ENCODE results near the gene XPR1.

Gene XPR1

DNA sequence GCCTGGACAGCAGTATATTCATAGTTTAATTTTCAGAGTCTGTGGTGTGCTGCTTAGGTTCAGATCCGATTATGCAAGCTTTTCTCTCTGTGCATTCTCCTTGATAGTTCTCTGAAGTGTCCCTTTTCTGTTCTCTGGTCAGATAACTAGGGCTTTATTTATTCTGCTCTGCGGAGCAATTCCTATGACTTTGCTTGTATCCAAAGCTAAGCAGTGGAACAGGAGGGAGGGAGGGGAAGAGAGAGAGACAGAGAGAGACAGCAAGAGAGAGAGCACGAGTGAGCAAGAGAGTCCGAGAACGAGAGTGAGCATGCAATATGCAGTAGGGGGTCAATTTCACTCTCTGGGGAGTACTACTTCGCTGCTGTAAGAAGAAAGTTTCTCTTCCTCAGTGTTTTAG, 113.3 kb downstream of the XPR1 start:
- Histone ChIP-seq H4K20me1 (ENCODE audit: insufficient read depth, low read length, poor library complexity, severe bottlenecking) (no peaks in the 10 kb centered on the region), H3K4me3 (ENCODE audit: low read length, poor library complexity, severe bottlenecking) (no peak overlapping the region), H2AFZ (ENCODE audit: low read length) (no peak overlapping the region), H3K9me2 (replicated peaks; ENCODE audit: low read depth, low read length) (no peaks in the 10 kb centered on the region), H3K79me2 (ENCODE audit: insufficient read depth, low read length) (peaks cover 5% of the 10 kb centered on the region; the same call in 1 of the 2 replicates), H3F3A (ENCODE audit: low read depth) (no peaks in the 10 kb centered on the region), H3K27me3 (ENCODE audit: insufficient read depth, low read length, poor library complexity, severe bottlenecking) (no peaks in the 10 kb centered on the region), H3K4me1 (ENCODE audit: insufficient read depth, low read length, poor library complexity, severe bottlenecking) (no peaks in the 10 kb centered on the region), H3K9me3 (ENCODE audit: insufficient read depth, low read depth, low read length) (peaks cover 11% of the 10 kb centered on the region), H3K4me2 (ENCODE audit: low read depth, low read length, poor library complexity, severe bottlenecking) (no peak overlapping the region), H3K36me3 (ENCODE audit: insufficient read depth, low read length) (no peaks in the 10 kb centered on the region), H3K9ac (ENCODE audit: low read depth, low read length, poor library complexity, severe bottlenecking) (no peak overlapping the region)
- no peak for TF ChIP-seq EZH2phosphoT487 (IDR thresholded peaks at IDR 0.05; ENCODE audit: borderline replicate concordance)
- TF ChIP-seq, protein P1, sequence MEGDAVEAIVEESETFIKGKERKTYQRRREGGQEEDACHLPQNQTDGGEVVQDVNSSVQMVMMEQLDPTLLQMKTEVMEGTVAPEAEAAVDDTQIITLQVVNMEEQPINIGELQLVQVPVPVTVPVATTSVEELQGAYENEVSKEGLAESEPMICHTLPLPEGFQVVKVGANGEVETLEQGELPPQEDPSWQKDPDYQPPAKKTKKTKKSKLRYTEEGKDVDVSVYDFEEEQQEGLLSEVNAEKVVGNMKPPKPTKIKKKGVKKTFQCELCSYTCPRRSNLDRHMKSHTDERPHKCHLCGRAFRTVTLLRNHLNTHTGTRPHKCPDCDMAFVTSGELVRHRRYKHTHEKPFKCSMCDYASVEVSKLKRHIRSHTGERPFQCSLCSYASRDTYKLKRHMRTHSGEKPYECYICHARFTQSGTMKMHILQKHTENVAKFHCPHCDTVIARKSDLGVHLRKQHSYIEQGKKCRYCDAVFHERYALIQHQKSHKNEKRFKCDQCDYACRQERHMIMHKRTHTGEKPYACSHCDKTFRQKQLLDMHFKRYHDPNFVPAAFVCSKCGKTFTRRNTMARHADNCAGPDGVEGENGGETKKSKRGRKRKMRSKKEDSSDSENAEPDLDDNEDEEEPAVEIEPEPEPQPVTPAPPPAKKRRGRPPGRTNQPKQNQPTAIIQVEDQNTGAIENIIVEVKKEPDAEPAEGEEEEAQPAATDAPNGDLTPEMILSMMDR (conservative IDR thresholded peaks at IDR 0.05; ENCODE audit: low read length) = no peak

DNA sequence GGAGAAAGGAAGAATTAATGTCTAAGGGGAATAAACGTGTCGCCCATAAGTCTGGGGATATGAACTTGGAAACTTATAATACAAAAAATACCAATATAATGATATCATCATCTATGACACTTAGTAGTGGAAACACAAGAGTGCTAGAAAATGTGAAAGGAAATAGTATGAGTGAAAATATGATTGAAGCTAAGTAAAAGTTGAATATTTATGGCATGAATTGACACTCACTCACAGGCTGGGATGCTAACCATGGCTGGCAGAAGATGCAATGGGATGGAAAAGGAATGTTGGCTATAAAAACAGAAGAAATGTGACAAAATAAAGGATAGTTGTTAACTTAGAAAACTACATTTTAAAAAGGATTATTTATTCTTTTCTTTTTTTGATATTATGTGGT, 120.1 kb downstream of the XPR1 start:
- Histone ChIP-seq H3K4me1 (ENCODE audit: insufficient read depth, low read length, poor library complexity, severe bottlenecking) (peaks cover 4% of the 10 kb centered on the region), H3K9me3 (ENCODE audit: insufficient read depth, low read depth, low read length) (no peaks in the 10 kb centered on the region), H3K4me2 (ENCODE audit: low read depth, low read length, poor library complexity, severe bottlenecking) (no peak overlapping the region), H3K9me2 (replicated peaks; ENCODE audit: low read depth, low read length) (no peaks in the 10 kb centered on the region), H3F3A (ENCODE audit: low read depth) (no peaks in the 10 kb centered on the region), H3K79me2 (ENCODE audit: insufficient read depth, low read length) (no peaks in the 10 kb centered on the region), H2AFZ (ENCODE audit: low read length) (no peak overlapping the region), H3K4me3 (ENCODE audit: low read length, poor library complexity, severe bottlenecking) (no peak overlapping the region), H3K9ac (ENCODE audit: low read depth, low read length, poor library complexity, severe bottlenecking) (no peak overlapping the region), H4K20me1 (ENCODE audit: insufficient read depth, low read length, poor library complexity, severe bottlenecking) (no peaks in the 10 kb centered on the region), H3K27me3 (ENCODE audit: insufficient read depth, low read length, poor library complexity, severe bottlenecking) (no peaks in the 10 kb centered on the region), H3K36me3 (ENCODE audit: insufficient read depth, low read length) (no peaks in the 10 kb centered on the region)
- TF ChIP-seq, protein P1 (conservative IDR thresholded peaks at IDR 0.05; ENCODE audit: low read length) = no peak
- TF ChIP-seq EZH2phosphoT487 (IDR thresholded peaks at IDR 0.05; ENCODE audit: borderline replicate concordance) = no peak

DNA sequence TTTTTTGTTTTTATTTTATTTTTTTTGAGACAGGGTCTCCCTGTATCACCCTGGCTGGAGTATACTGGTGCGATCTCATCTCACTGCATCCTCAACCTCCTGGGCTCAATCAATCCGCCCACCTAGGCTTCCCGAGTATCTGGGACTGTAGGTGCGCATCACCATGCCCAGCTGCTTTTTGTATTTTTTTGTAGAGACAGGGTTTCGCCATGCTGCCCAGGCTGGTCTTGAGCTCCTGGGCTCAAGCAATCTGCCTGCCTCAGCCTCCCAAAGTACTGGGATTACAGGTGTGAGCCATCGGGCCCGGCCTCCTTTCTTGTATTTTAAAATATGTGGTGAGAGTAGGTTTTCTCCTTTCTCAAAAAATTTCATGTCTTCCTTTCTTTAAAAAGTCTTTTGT, 122.6 kb downstream of the XPR1 start:
- H3K9ac ChIP-seq (ENCODE audit: low read depth, low read length, poor library complexity, severe bottlenecking) = no peak overlapping the region
- no peaks in the 10 kb centered on the region for H3K9me2 ChIP-seq (replicated peaks; ENCODE audit: low read depth, low read length)
- H2AFZ ChIP-seq (ENCODE audit: low read length) = no peak overlapping the region
- H3K27me3 ChIP-seq (ENCODE audit: insufficient read depth, low read length, poor library complexity, severe bottlenecking) = no peaks in the 10 kb centered on the region
- H3K4me1 ChIP-seq (ENCODE audit: insufficient read depth, low read length, poor library complexity, severe bottlenecking) = peaks cover 4% of the 10 kb centered on the region
- H3K4me2 ChIP-seq (ENCODE audit: low read depth, low read length, poor library complexity, severe bottlenecking) = no peak overlapping the region
- H3K36me3 ChIP-seq (ENCODE audit: insufficient read depth, low read length) = no peaks in the 10 kb centered on the region
- H3K79me2 ChIP-seq (ENCODE audit: insufficient read depth, low read length) = no peaks in the 10 kb centered on the region; the same call in 1 of the 2 replicates
- TF ChIP-seq EZH2phosphoT487 (IDR thresholded peaks at IDR 0.05; ENCODE audit: borderline replicate concordance) = no peak
- TF ChIP-seq, protein P1 (conservative IDR thresholded peaks at IDR 0.05; ENCODE audit: low read length) = no peak
- no peaks in the 10 kb centered on the region for H3F3A ChIP-seq (ENCODE audit: low read depth)
- no peaks in the 10 kb centered on the region for H4K20me1 ChIP-seq (ENCODE audit: insufficient read depth, low read length, poor library complexity, severe bottlenecking)
- H3K9me3 ChIP-seq (ENCODE audit: insufficient read depth, low read depth, low read length) = no peaks in the 10 kb centered on the region
- no peak overlapping the region for H3K4me3 ChIP-seq (ENCODE audit: low read length, poor library complexity, severe bottlenecking)

Measured in Loucy (cell line).